HG03095 (cell line): ENCODE results near the gene FBXO10.
A peak's percentile ranks its signal among the peaks of the same experiment; 100 is the strongest.

Experiments used
- ATAC-seq: cut with Tn5 transposase; IDR thresholded peaks from one replicate; pipeline ENCODE4 v1.9.1; 2021; ENCODE audit warnings: moderate library complexity; ENCODE audit not compliant: unreplicated experiment

The FBXO10 gene

GRCh38 chr9:37593883-37594448, 17.8 kb upstream of the FBXO10 start:
- no peak for ATAC-seq

- peak; percentile 87 for ATAC-seq
Measured at GRCh38 chr9:37592108-37592951, 16.1 kb upstream of the FBXO10 start, which contains the start of gene TOMM5. Gene TOMM5 (minus strand): TSS chr9:37592597. CDS start chr9:37592532, 65 bp downstream.

GRCh38 chr9:37587521-37587920, 11.3 kb upstream of the FBXO10 start:
- ATAC-seq = no peak

GRCh38 chr9:37583522-37584121, 7.4 kb upstream of the FBXO10 start:
- no peak for ATAC-seq

- no peak for ATAC-seq
Measured at GRCh38 chr9:37582548-37583157, 6.5 kb upstream of the FBXO10 start.

GRCh38 chr9:37575511-37575914, 667 bp downstream of the FBXO10 start:
- ATAC-seq = peak; percentile 36

- no peak for ATAC-seq
Measured at GRCh38 chr9:37575001-37575400, 1.2 kb downstream of the FBXO10 start.

GRCh38 chr9:37574241-37574721, 1.9 kb downstream of the FBXO10 start:
- ATAC-seq = no peak

GRCh38 chr9:37571282-37571681, 4.9 kb downstream of the FBXO10 start:
- ATAC-seq = no peak

GRCh38 chr9:37566716-37567115, 9.5 kb downstream of the FBXO10 start:
- ATAC-seq = peak; percentile 37

GRCh38 chr9:37565661-37566618, 10.2 kb downstream of the FBXO10 start:
- peak; percentile 76 for ATAC-seq

GRCh38 chr9:37564916-37565315, 11.3 kb downstream of the FBXO10 start:
- ATAC-seq = no peak

- no peak for ATAC-seq
Measured at GRCh38 chr9:37563806-37564513, 12.2 kb downstream of the FBXO10 start.

- ATAC-seq = no peak
Measured at GRCh38 chr9:37562826-37563225, 13.4 kb downstream of the FBXO10 start.

GRCh38 chr9:37561682-37562081, 14.5 kb downstream of the FBXO10 start:
- no peak for ATAC-seq

GRCh38 chr9:37559855-37560592, 16.2 kb downstream of the FBXO10 start:
- ATAC-seq = no peak

GRCh38 chr9:37559125-37559524, 17.1 kb downstream of the FBXO10 start:
- ATAC-seq = no peak

- ATAC-seq = no peak
Measured at GRCh38 chr9:37555786-37556185, 20.4 kb downstream of the FBXO10 start.

GRCh38 chr9:37554318-37554717, 21.9 kb downstream of the FBXO10 start:
- ATAC-seq = no peak
